ENCODE data around the gene GNB1.
A peak's percentile ranks its signal among the peaks of the same experiment; 100 is the strongest.

The GNB1 gene

DNA sequence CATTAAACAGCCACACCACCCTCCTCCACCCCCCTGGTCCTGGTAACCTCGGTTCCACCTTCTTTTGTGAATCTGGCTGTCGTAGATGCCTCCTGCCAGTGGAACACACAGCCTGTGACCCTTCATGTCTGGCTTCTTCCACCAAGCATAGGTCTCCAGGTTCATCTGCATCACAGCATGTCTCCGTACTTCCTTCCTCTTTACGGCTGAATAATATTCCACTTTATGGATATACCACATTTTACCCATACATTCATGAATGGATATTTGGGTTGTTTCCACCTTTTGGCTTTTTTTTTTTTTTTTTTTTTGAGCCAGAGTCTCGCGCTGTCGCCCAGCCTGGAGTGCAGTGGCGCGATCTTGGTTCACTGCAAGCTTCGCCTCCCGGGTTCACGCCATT lies 12.3 kb upstream of the GNB1 start:
- Histone ChIP-seq H3K9me3 (ENCODE audit: control insufficient read depth, insufficient read depth, low read length) (peaks cover 4% of the 10 kb centered on the region; the same call in 1 of the 2 replicates), H3K27ac (ENCODE audit: low read depth, low read length) (no peak overlapping the region), H3K27me3 (ENCODE audit: control insufficient read depth, low read length) (no peaks in the 10 kb centered on the region), H3K36me3 (ENCODE audit: control insufficient read depth, low read length) (no peaks in the 10 kb centered on the region), H3K4me3 (ENCODE audit: low read length) (no peak overlapping the region), H3F3A (ENCODE audit: control insufficient read depth, insufficient read depth) (peaks cover 4% of the 10 kb centered on the region; the same call in 1 of the 2 replicates), H3K79me2 (ENCODE audit: control insufficient read depth, low read length) (peaks cover 5% of the 10 kb centered on the region), H3K9me2 (replicated peaks; ENCODE audit: control insufficient read depth, low read length) (no peaks in the 10 kb centered on the region), H4K20me1 (ENCODE audit: control insufficient read depth, insufficient read depth, low read depth, low read length) (no peaks in the 10 kb centered on the region), H3K4me2 (ENCODE audit: low read length) (no peak overlapping the region), H3K4me1 (ENCODE audit: control insufficient read depth, low read length) (peaks cover 45% of the 10 kb centered on the region)
- TF ChIP-seq EZH2phosphoT487 (IDR thresholded peaks at IDR 0.05; ENCODE audit: borderline replicate concordance, low read length) = no peak
- TF ChIP-seq, protein P1, sequence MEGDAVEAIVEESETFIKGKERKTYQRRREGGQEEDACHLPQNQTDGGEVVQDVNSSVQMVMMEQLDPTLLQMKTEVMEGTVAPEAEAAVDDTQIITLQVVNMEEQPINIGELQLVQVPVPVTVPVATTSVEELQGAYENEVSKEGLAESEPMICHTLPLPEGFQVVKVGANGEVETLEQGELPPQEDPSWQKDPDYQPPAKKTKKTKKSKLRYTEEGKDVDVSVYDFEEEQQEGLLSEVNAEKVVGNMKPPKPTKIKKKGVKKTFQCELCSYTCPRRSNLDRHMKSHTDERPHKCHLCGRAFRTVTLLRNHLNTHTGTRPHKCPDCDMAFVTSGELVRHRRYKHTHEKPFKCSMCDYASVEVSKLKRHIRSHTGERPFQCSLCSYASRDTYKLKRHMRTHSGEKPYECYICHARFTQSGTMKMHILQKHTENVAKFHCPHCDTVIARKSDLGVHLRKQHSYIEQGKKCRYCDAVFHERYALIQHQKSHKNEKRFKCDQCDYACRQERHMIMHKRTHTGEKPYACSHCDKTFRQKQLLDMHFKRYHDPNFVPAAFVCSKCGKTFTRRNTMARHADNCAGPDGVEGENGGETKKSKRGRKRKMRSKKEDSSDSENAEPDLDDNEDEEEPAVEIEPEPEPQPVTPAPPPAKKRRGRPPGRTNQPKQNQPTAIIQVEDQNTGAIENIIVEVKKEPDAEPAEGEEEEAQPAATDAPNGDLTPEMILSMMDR (IDR thresholded peaks at IDR 0.05; ENCODE audit: low read depth, low read length, poor library complexity, severe bottlenecking) = no peak

DNA sequence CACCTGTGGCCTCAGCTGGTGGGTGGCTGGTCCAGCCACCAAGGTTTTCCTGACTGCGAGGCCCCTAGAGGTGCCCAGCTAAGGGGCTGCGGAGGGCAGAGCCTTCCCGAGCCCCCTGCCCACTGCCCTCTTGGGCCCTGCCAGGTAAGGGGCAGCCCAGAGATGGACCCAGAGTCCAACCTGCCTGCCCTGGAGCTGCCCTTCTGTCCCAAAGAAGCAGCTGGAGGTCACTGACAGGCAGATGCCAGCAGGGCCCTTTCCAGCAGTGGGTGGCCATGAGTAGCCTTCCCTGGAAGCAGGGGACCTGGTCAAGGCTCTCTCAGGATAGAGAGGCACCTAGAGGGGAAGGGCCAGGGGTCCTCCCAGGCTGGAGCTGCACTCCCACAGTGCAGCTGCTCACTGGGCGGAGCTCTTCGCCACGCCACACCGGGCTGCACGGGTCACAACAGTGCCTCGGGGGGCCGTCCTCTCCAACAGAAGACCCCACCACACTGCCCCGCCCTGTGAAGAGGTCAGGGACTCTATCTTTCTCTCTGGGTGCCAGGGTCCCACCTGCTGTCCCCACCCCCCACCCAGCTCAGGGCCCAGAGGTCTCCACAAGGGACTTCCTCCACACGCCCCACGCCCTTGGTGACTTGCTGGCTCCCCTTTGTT lies 10.9 kb upstream of the GNB1 start:
- H3K4me3 ChIP-seq (ENCODE audit: low read length) = no peak overlapping the region
- no peaks in the 10 kb centered on the region for H3K9me2 ChIP-seq (replicated peaks; ENCODE audit: control insufficient read depth, low read length)
- H4K20me1 ChIP-seq (ENCODE audit: control insufficient read depth, insufficient read depth, low read depth, low read length) = no peaks in the 10 kb centered on the region
- H3K36me3 ChIP-seq (ENCODE audit: control insufficient read depth, low read length) = no peaks in the 10 kb centered on the region
- no peak overlapping the region for H3K27ac ChIP-seq (ENCODE audit: low read depth, low read length)
- H3F3A ChIP-seq (ENCODE audit: control insufficient read depth, insufficient read depth) = peaks cover 7% of the 10 kb centered on the region; the same call in 1 of the 2 replicates
- H3K27me3 ChIP-seq (ENCODE audit: control insufficient read depth, low read length) = no peaks in the 10 kb centered on the region
- H3K9me3 ChIP-seq (ENCODE audit: control insufficient read depth, insufficient read depth, low read length) = peaks cover 8% of the 10 kb centered on the region; the same call in 1 of the 2 replicates
- no peak for TF ChIP-seq EZH2phosphoT487 (IDR thresholded peaks at IDR 0.05; ENCODE audit: borderline replicate concordance, low read length)
- TF ChIP-seq, protein P1 (IDR thresholded peaks at IDR 0.05; ENCODE audit: low read depth, low read length, poor library complexity, severe bottlenecking) = no peak
- H3K79me2 ChIP-seq (ENCODE audit: control insufficient read depth, low read length) = no peaks in the 10 kb centered on the region
- H3K4me2 ChIP-seq (ENCODE audit: low read length) = peak overlapping the region; percentile 21; the same call in 1 of the 2 replicates
- peaks cover 38% of the 10 kb centered on the region for H3K4me1 ChIP-seq (ENCODE audit: control insufficient read depth, low read length)

DNA sequence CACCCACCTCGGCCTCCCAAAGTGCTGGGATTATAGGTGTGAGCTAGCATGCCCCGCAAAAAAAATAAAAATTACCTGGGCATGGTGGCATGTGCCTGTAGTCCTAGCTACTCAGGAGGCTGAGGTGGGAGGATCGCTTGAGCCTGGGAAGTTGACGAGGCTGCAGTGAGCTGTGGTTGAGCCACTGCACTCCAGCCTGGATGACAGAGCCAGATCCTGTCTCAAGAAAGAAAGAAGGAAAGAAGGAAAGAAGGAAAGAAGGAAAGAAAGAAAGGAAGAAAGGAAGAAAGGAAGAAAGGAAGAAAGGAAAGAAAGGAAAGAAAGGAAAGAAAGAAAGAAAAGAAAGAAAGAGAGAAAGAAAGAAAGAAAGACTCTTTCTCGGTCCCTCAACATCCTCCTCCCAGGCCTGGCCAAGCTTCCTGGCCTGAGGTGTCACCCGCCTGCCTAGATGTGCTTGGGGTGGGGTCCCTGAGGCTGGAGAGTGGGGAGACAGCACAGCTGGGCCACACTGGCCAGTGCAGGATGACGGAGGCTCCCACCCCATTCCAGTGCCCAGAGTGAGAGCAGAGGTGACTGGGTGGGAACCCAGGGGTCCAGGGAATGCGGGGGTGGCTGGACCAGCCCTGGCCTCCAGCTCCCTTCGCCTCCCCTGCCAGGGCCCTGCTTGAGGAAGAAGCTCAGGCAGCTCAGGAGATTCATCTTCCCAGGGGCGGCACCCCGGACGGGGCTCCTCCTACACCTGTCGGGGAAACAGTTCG lies 10.2 kb upstream of the GNB1 start:
- Histone ChIP-seq H3K27ac (ENCODE audit: low read depth, low read length) (no peak overlapping the region), H3K79me2 (ENCODE audit: control insufficient read depth, low read length) (no peaks in the 10 kb centered on the region), H3F3A (ENCODE audit: control insufficient read depth, insufficient read depth) (peaks cover 7% of the 10 kb centered on the region; the same call in 1 of the 2 replicates), H3K4me2 (ENCODE audit: low read length) (0 out of 2 replicates have a peak overlapping the region, but pooled peaks have one; percentile 21), H3K4me3 (ENCODE audit: low read length) (no peak overlapping the region), H3K9me2 (replicated peaks; ENCODE audit: control insufficient read depth, low read length) (no peaks in the 10 kb centered on the region), H3K36me3 (ENCODE audit: control insufficient read depth, low read length) (no peaks in the 10 kb centered on the region), H3K27me3 (ENCODE audit: control insufficient read depth, low read length) (no peaks in the 10 kb centered on the region), H3K9me3 (ENCODE audit: control insufficient read depth, insufficient read depth, low read length) (peaks cover 8% of the 10 kb centered on the region; the same call in 1 of the 2 replicates), H4K20me1 (ENCODE audit: control insufficient read depth, insufficient read depth, low read depth, low read length) (no peaks in the 10 kb centered on the region), H3K4me1 (ENCODE audit: control insufficient read depth, low read length) (peaks cover 38% of the 10 kb centered on the region)
- no peak for TF ChIP-seq EZH2phosphoT487 (IDR thresholded peaks at IDR 0.05; ENCODE audit: borderline replicate concordance, low read length)
- TF ChIP-seq, protein P1 (IDR thresholded peaks at IDR 0.05; ENCODE audit: low read depth, low read length, poor library complexity, severe bottlenecking) = no peak

All from DOHH2 (cell line).